ENCODE data around the gene TPD52L3.

GRCh38 chr9:6301858-6302257 lies 26.3 kb upstream of the TPD52L3 start:
- TF ChIP-seq GATA2 (IDR thresholded peaks at IDR 0.05; ENCODE audit: low read depth, low read length), result no peak
- TF ChIP-seq GATA3 (IDR thresholded peaks at IDR 0.05; ENCODE audit: low read depth, low read length), result no peak
